AG10803 (cell line): ENCODE measurements around the gene ROR1.

Experiments used
- DNase-seq: peaks from one replicate; pipeline ENCODE4 v3.0.0; 2010; ENCODE audit warnings: low read depth
- H3K4me3 ChIP-seq: 2 replicates; pipeline ENCODE4 v1.5.1; 2011; ENCODE audit warnings: mild to moderate bottlenecking, low read length, control low read depth
- CTCF ChIP-seq: conservative IDR thresholded peaks from 2 replicates; pipeline ENCODE4 v1.5.1; 2011; ENCODE audit warnings: mild to moderate bottlenecking, low read length, control low read depth, inconsistent platforms

ROR1 gene

GRCh38 chr1:63880958-63881576 is 107.2 kb downstream of the ROR1 start:
- DNase-seq: no peak
- no peak overlapping the region for H3K4me3 ChIP-seq
- no peak for TF ChIP-seq CTCF

GRCh38 chr1:63882048-63882704 is 108.4 kb downstream of the ROR1 start:
- no peak overlapping the region for H3K4me3 ChIP-seq
- peak; percentile 40 for DNase-seq
- TF ChIP-seq CTCF: no peak

GRCh38 chr1:63883494-63884235 is 109.8 kb downstream of the ROR1 start:
- TF ChIP-seq CTCF: no peak
- DNase-seq: no peak
- H3K4me3 ChIP-seq: no peak overlapping the region

- no peak for DNase-seq
- no peak overlapping the region for H3K4me3 ChIP-seq
- TF ChIP-seq CTCF: no peak
These were observed 110.7 kb downstream of the ROR1 start for GRCh38 chr1:63884486-63884885.

GRCh38 chr1:63885899-63886298 is 112.1 kb downstream of the ROR1 start:
- no peak for TF ChIP-seq CTCF
- H3K4me3 ChIP-seq: no peak overlapping the region
- DNase-seq: no peak

- DNase-seq: no peak
- H3K4me3 ChIP-seq: no peak overlapping the region
- no peak for TF ChIP-seq CTCF
These were observed 112.5 kb downstream of the ROR1 start for GRCh38 chr1:63886340-63886739.
